Sigmoid colon (tissue), 4 donors: ENCODE measurements around the gene SDK1.

Experiments used
- POLR2A ChIP-seq, 2 donors: fragments of 450-650 bp; IDR thresholded peaks; one replicate each; pipeline ENCODE4 v1.6.1; 2016; ENCODE audit warnings: antibody characterized with exemption in 2 of 2, mild to moderate bottlenecking in 2 of 2, moderate library complexity in 2 of 2
- POLR2AphosphoS5 ChIP-seq, 4 donors: sonication (generic); formaldehyde crosslinking; IDR thresholded peaks; one replicate each; pipeline ENCODE4 v1.6.1; 2017; ENCODE audit warnings: antibody characterized with exemption in 4 of 4
- TF ChIP-seq, protein P1 (sequence below), 4 experiments: fragments of 450-650 bp in 3 of 4; fragments of 200-600 bp in 1 of 4; IDR thresholded peaks; one replicate each; pipeline ENCODE4 v1.5.1; 2016 to 2019; ENCODE audit warnings: antibody characterized with exemption in 4 of 4, mild to moderate bottlenecking in 3 of 4, moderate library complexity in 2 of 4

DNA sequence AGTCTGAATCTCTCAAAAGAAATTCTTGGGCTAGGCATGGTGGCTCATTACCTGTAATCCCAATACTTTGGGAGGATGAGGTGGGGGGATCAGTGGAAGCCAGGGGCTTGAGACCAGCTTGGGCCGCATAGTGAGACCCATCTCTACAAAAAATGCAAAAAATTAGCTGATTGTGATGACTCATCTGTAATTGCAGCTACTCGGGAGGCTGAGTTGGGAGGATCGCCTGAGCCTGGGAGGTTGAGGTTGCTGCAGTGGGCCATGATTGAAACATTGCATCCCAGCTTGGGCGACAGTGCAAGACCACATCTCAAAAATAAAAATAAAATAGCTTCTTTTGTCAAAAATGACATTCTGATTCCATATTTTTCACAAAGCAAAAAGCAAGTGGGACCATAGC, 736.3 kb downstream of the SDK1 start:
- TF ChIP-seq, protein P1, sequence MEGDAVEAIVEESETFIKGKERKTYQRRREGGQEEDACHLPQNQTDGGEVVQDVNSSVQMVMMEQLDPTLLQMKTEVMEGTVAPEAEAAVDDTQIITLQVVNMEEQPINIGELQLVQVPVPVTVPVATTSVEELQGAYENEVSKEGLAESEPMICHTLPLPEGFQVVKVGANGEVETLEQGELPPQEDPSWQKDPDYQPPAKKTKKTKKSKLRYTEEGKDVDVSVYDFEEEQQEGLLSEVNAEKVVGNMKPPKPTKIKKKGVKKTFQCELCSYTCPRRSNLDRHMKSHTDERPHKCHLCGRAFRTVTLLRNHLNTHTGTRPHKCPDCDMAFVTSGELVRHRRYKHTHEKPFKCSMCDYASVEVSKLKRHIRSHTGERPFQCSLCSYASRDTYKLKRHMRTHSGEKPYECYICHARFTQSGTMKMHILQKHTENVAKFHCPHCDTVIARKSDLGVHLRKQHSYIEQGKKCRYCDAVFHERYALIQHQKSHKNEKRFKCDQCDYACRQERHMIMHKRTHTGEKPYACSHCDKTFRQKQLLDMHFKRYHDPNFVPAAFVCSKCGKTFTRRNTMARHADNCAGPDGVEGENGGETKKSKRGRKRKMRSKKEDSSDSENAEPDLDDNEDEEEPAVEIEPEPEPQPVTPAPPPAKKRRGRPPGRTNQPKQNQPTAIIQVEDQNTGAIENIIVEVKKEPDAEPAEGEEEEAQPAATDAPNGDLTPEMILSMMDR (IDR thresholded peaks at IDR 0.05) = no peak
- TF ChIP-seq POLR2A (IDR thresholded peaks at IDR 0.05) (no peak), POLR2AphosphoS5 (IDR thresholded peaks at IDR 0.05) (no peak)
